Sigmoid colon (tissue), 4 donors: Measurements from ENCODE around the gene LIMK1.

Source experiments
- CTCF ChIP-seq, 4 experiments: fragments of 450-650 bp in 3 of 4; fragments of 200-600 bp in 1 of 4; IDR thresholded peaks; one replicate each; pipeline ENCODE4 v1.5.1; 2016 to 2019; ENCODE audit warnings: antibody characterized with exemption in 4 of 4, mild to moderate bottlenecking in 3 of 4, moderate library complexity in 2 of 4
- EP300 ChIP-seq, 4 donors: sonication (generic); formaldehyde crosslinking; IDR thresholded peaks; one replicate each; pipeline ENCODE4 v1.6.1; 2017; ENCODE audit warnings: antibody characterized with exemption in 4 of 4
- POLR2A ChIP-seq, 2 donors: fragments of 450-650 bp; IDR thresholded peaks; one replicate each; pipeline ENCODE4 v1.6.1; 2016; ENCODE audit warnings: antibody characterized with exemption in 2 of 2, mild to moderate bottlenecking in 2 of 2, moderate library complexity in 2 of 2
- POLR2AphosphoS5 ChIP-seq, 4 donors: sonication (generic); formaldehyde crosslinking; IDR thresholded peaks; one replicate each; pipeline ENCODE4 v1.6.1; 2017; ENCODE audit warnings: antibody characterized with exemption in 4 of 4

- TF ChIP-seq CTCF (IDR thresholded peaks at IDR 0.05) (no peak), POLR2AphosphoS5 (IDR thresholded peaks at IDR 0.05) (no peak), POLR2A (IDR thresholded peaks at IDR 0.05) (no peak), EP300 (IDR thresholded peaks at IDR 0.05) (no peak)
These were observed 50.6 kb downstream of the LIMK1 start for GRCh38 chr7:74134117-74134620.
